Measurements from ENCODE around the gene DCDC2C. TPM values are rescaled to one million over a fixed set of nuclear protein-coding genes. Genes with fewer than 3 reads are reported as not detected.

The DCDC2C gene
- total RNA-seq, 4 donors from 2014 or later, result not detected

DNA sequence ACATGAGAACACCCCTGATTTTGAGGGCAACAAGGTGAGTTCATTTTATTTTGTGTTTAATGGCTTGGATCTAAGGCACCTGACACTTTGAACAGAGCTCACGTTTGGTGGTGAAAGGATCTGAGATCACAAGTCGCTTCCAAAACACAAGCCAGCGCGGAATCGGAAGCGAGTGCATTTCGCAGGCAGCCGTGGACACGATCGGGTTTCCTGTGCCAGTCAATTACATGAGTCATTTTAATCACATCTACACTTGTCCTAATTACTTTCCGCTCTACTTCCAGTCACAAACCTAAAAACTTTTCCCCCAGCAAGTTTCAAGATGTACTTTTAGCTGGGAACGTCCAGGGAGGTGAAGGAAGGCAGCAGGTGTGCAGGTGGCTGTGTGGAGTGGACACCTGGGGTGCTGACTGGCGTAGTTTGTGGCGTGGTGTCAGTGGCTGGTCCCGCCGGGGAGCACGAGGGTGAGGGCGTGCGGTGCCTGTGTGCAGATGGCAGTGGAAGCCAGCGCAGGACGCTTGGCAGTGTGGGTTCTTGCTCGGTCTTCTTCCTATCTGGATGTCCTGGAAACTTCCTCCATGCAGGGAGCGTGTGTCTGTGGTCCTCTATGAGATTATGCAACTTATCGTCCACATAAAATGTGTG, 75.6 kb downstream of the DCDC2C start:
- H3K36me3 ChIP-seq, result no peaks in the 10 kb centered on the region
- no peak for DNase-seq
- no peaks in the 10 kb centered on the region for H3K27me3 ChIP-seq
- H3K4me1 ChIP-seq, result no peaks in the 10 kb centered on the region
- TF ChIP-seq POLR2A (IDR thresholded peaks at IDR 0.05), result no peak
- TF ChIP-seq, protein P1, sequence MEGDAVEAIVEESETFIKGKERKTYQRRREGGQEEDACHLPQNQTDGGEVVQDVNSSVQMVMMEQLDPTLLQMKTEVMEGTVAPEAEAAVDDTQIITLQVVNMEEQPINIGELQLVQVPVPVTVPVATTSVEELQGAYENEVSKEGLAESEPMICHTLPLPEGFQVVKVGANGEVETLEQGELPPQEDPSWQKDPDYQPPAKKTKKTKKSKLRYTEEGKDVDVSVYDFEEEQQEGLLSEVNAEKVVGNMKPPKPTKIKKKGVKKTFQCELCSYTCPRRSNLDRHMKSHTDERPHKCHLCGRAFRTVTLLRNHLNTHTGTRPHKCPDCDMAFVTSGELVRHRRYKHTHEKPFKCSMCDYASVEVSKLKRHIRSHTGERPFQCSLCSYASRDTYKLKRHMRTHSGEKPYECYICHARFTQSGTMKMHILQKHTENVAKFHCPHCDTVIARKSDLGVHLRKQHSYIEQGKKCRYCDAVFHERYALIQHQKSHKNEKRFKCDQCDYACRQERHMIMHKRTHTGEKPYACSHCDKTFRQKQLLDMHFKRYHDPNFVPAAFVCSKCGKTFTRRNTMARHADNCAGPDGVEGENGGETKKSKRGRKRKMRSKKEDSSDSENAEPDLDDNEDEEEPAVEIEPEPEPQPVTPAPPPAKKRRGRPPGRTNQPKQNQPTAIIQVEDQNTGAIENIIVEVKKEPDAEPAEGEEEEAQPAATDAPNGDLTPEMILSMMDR (IDR thresholded peaks at IDR 0.05), result no peak
- H3K9me3 ChIP-seq, result no peaks in the 10 kb centered on the region
- no peak overlapping the region for H3K4me3 ChIP-seq
- H3K27ac ChIP-seq, result no peak overlapping the region

DNA sequence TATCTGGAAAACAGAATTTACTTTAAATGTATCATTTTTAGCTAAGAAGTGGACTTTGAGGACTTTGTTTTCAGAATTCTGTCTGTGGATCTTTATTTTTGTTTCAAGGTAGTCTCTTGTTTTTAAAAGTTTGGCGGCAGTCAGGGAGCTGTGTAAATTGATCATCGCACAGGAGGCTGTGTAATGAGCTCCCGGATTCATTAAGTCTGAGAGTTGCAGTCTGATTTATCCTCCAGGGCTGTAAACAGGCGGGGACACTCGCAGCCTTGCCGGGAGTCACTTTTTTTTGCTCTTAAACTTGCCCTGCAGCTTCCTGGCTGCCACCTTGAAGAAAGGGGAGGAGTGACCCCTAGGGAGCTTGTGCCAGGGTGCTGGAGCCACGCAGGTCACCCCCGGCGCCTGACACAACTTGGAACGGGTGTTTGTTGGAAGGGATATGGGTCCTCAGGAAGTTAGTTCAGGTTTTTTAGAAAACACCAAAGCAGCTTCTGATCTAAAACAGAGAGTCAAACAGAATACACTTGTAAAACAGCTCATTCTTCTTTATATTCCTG, 76.2 kb downstream of the DCDC2C start:
- TF ChIP-seq, protein P1 (IDR thresholded peaks at IDR 0.05), result no peak
- TF ChIP-seq POLR2A (IDR thresholded peaks at IDR 0.05), result no peak
- Histone ChIP-seq H3K4me3 (no peak overlapping the region), H3K4me1 (no peaks in the 10 kb centered on the region), H3K27ac (no peak overlapping the region), H3K9me3 (no peaks in the 10 kb centered on the region), H3K36me3 (no peaks in the 10 kb centered on the region), H3K27me3 (no peaks in the 10 kb centered on the region)
- DNase-seq, result no peak

DNA sequence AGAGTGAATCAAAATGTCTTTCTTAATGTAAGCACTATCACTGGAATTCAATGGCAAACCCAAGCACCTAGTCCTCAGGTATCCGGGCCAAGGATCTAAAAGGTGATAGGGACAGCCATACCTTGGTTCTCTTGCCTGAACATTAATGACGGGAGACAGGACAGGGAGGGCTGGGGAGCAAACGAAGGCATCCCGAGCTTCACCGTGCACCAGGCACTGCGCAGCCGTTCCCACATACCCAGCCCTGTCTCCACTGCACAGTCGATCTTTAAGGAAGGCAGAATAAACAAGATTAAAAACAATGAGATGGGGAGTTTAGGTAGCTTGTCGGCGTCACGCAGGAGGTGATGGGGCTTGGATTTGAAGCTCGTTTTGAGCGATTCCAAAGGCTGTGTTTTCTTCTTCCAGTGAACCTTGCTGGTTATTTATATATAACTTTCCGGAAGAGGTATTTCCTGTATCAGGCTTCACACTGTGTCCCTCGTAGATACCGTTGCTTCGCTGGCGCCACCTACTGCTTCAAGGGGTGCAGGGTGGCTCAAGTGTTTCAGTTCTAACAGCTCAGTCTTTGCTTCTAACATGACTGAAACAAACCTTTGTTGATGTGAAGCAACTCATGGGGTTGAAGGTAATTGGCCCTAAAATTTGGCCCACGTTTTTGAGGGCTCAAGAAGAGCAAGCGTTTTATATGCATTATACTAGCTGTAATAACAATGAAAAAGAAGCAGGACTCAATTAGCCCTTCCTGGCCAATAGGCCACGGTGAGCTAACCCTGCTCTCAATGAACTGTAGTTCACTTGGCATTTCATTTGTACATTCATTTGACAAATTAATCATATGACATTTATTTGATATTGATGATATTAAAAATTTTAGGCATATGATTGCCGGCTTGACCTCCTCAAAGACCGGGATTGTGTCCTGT, 77.4 kb downstream of the DCDC2C start:
- peak in 2 of 3 donors; percentile 20 to 63 for DNase-seq
- TF ChIP-seq, protein P1 (IDR thresholded peaks at IDR 0.05), result peak in 2 of 6 experiments; percentile 16 to 21
- TF ChIP-seq POLR2A (IDR thresholded peaks at IDR 0.05), result no peak
- H3K27ac ChIP-seq, result no peak overlapping the region

DNA sequence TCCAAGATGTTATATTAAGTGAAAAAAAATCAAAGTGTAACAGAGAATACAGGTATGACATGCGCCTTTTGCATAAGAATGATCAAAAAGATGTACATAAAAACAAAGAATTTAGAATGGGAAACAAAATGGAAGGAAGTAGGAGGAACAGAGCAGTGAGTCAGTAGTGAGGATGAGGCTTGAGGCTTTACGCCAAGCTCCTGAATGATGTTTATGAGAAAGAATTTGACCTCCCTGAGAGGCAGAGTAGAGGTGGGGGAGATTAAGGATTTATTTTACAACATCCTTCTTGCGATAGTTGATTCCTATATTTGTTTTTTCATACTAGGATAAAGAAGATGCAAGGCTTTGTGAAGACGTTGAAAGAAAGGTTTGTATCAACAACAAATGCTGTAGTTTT, 81.4 kb downstream of the DCDC2C start:
- Histone ChIP-seq H3K27me3 (no peaks in the 10 kb centered on the region), H3K27ac (no peak overlapping the region), H3K9me3 (no peaks in the 10 kb centered on the region), H3K36me3 (no peaks in the 10 kb centered on the region), H3K4me3 (no peak overlapping the region), H3K4me1 (no peaks in the 10 kb centered on the region)
- TF ChIP-seq POLR2A (IDR thresholded peaks at IDR 0.05), result no peak
- TF ChIP-seq, protein P1 (IDR thresholded peaks at IDR 0.05), result no peak
- DNase-seq, result no peak

More for the DNA sequence above, 77.4 kb downstream of the DCDC2C start:
- no peaks in the 10 kb centered on the region for H3K4me1 ChIP-seq
- H3K36me3 ChIP-seq, result no peaks in the 10 kb centered on the region
- H3K27me3 ChIP-seq, result no peaks in the 10 kb centered on the region
- no peaks in the 10 kb centered on the region for H3K9me3 ChIP-seq
- no peak overlapping the region for H3K4me3 ChIP-seq

DNA sequence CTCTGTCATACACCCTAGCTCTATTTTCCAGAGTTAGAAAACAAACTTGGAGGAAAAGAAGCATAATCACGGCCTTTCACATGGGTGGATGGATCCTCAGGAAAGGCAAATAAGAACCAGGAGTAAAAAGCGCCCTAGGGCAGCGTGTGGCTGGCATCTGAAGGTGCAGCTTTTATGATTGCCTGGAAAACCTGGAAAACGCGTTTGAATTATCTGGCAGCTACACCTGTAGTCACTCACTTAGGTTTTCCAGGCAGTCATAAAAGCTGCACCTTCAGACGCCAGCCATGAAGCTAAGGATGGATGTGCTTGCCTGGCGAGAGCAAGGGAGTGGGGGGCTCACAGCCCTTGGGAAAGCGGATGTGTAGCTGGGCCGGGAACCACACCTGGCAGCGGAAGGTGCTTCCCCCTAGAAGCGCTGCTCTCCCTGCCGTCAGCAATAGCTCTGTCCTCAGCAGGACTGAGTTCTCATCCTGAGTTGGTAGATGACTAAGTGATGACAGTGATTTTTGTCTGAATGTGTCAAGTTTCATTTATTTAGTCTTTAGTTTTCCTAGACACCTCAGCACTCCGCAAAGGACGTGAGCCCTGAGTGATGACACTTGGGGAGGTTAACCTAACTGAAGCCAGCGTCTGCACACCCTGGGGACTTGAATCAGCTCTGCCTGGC, 82.0 kb downstream of the DCDC2C start:
- TF ChIP-seq POLR2A (IDR thresholded peaks at IDR 0.05), result no peak
- TF ChIP-seq, protein P1 (IDR thresholded peaks at IDR 0.05), result no peak
- Histone ChIP-seq H3K27me3 (no peaks in the 10 kb centered on the region), H3K4me3 (no peak overlapping the region), H3K4me1 (no peaks in the 10 kb centered on the region), H3K27ac (no peak overlapping the region), H3K36me3 (no peaks in the 10 kb centered on the region), H3K9me3 (no peaks in the 10 kb centered on the region)
- DNase-seq, result no peak
